Retinal pigment epithelial cell (primary cell): ENCODE data around the gene FCF1.

Experiments used
- DNase-seq: peaks from one replicate; pipeline ENCODE4 v3.0.0-alpha.2; 2010; ENCODE audit warnings: low read depth
- H3K4me3 ChIP-seq: 2 replicates; pipeline ENCODE4 v1.5.1; 2011; ENCODE audit warnings: mild to moderate bottlenecking, low read length, control low read depth, moderate library complexity
- TF ChIP-seq, protein P1 (sequence below): conservative IDR thresholded peaks from 2 replicates; pipeline ENCODE4 v1.5.1; 2011; ENCODE audit warnings: low read depth, low read length, control low read depth, inconsistent platforms

The FCF1 gene

DNA sequence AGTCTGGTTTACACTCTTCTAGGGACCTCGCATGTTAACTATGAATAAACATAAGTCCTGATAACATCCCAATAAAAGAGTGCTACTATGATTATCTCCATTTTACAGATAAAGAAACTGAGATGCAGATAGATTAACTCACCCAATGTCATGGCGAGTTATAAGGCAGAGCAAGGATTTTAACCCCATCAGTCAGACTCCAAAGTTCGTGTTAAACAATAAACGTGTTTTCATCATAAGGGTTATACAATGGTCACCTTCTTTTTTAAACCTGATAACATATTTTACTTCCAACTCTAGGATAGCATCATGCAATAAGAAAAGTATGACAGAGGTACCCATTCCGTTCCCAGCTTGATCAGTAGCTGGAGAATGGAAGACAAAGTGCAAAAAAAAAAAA is 1.3 kb upstream of the FCF1 start:
- DNase-seq = no peak
- TF ChIP-seq, protein P1, sequence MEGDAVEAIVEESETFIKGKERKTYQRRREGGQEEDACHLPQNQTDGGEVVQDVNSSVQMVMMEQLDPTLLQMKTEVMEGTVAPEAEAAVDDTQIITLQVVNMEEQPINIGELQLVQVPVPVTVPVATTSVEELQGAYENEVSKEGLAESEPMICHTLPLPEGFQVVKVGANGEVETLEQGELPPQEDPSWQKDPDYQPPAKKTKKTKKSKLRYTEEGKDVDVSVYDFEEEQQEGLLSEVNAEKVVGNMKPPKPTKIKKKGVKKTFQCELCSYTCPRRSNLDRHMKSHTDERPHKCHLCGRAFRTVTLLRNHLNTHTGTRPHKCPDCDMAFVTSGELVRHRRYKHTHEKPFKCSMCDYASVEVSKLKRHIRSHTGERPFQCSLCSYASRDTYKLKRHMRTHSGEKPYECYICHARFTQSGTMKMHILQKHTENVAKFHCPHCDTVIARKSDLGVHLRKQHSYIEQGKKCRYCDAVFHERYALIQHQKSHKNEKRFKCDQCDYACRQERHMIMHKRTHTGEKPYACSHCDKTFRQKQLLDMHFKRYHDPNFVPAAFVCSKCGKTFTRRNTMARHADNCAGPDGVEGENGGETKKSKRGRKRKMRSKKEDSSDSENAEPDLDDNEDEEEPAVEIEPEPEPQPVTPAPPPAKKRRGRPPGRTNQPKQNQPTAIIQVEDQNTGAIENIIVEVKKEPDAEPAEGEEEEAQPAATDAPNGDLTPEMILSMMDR = no peak
- peak overlapping the region; percentile 77 for H3K4me3 ChIP-seq

DNA sequence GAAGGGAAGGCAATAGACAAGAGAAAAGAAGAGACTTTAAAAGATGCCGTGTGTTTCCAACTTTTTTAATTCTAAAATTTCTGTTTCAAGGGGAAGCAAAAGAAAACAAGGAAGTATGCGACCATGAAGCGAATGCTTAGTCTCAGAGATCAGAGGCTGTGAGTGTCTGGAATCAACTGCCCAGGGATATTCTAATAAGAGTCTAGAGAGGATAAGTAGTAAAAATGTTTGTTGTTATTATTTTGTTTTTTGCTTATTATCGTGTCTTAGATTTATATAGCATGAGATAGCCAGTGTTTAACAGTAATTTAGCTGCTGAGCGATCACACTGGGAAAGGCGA is 421 bp downstream of the FCF1 start:
- DNase-seq = no peak
- TF ChIP-seq, protein P1 = no peak
- peak overlapping the region; percentile 77 for H3K4me3 ChIP-seq

DNA sequence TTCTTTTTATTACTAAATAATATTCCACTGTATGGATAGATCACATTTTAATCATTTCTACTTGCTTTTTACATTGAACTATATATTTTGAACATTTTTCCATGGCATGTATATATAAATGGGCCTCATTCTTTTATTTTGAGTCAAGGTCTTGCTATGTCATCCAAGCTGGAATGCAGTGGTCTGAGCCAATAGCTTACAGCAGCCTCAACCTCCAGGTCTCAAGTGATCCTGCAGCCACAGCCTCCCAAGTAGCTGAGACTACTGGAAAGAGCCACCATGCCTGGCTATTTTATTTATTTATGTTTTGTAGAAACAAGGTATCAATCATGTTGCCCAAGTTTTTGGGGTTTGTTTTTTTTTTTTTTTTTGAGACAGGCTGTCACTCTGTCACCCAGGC is 7.6 kb downstream of the FCF1 start:
- H3K4me3 ChIP-seq = no peak overlapping the region
- TF ChIP-seq, protein P1 = no peak
- DNase-seq = no peak

DNA sequence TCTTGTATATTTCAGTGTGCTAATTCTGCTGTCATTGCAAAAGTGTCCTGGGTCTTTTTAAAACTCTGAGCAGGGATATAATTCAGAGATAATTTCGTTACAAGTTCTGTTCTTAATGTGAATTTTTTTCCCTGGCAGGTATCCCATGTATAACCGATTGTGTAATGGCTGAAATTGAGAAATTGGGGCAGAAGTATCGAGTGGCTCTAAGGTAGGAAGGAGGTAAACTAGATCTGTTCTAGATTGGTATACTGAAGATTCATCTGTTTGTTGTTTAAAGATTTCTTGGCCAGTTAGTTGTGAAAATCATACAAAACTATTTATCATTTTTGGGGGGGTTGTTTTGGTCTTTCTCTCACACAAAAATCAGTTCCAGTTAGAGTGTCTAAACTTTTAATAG is 10.2 kb downstream of the FCF1 start:
- H3K4me3 ChIP-seq = no peak overlapping the region
- TF ChIP-seq, protein P1 = no peak

DNA sequence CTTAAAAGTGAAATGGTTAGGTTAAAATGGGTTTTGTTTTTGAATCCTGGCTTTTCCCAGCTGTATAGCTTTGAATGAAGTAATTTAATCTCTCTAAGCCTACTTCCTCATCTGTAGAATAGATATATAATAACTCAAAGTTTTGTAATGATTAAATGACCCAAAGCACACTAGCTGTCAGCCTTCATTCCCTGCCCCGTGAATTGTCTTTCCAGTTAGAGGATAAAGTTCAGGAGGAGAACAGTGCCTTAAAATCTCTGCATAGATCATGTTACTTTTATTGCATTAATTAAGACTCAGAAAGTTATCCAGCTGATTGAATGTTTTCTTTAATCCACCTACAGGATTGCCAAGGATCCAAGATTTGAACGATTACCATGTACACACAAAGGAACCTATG is 19.4 kb downstream of the FCF1 start:
- TF ChIP-seq, protein P1 = no peak
- DNase-seq = no peak
- no peak overlapping the region for H3K4me3 ChIP-seq

More for the DNA sequence above, 10.2 kb downstream of the FCF1 start:
- no peak for DNase-seq

DNA sequence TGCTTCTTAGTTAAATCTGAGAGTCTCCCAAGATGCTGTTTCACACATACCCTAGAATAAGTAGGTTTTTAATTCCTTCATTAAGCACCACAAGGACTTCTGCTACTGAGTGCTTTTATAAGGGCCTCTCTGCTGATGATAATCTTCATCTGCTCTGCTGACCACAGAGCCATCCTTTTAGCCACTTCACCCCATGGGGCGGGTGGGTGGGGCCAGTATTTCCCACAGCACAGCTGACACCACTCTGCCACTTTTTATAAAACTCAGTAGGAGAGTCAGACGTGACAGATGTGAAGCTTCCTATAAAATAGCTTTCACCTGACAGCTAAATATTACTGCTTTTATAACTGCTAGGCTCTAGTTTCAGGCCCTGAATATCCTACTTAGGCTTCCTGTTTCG is 20.3 kb downstream of the FCF1 start:
- TF ChIP-seq, protein P1 = no peak
- no peak overlapping the region for H3K4me3 ChIP-seq
- no peak for DNase-seq

DNA sequence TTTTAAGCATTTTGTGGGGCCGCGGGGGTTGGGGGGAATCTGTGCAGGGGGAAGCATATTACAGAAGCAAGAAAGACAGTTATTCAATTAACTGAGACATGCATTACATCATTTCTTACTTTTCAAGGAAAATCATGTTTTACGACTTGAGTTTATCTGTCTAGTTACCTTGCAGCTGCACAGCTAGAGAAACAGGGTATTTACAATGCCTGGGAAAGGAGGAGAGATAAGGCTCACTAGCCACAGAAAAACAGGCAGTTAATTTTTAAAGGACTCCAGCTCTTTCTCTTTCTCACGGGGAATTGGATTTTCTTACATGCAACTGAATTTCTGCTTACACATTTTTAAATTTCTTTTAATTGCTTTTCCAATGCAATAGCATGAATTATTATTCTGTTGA is 22.2 kb downstream of the FCF1 start:
- TF ChIP-seq, protein P1 = no peak
- no peak overlapping the region for H3K4me3 ChIP-seq
- DNase-seq = no peak
